Mucosa of rectum (tissue), 2 donors: ENCODE results near the gene LAPTM5.
A peak's percentile ranks its signal among the peaks of the same experiment; 100 is the strongest.

Experiments
- H3K27ac ChIP-seq, 2 donors: one replicate each; pipeline ENCODE4 v1.7.0; 2013; ENCODE audit warnings: inconsistent platforms in 2 of 2, low read depth in 2 of 2, low read length in 2 of 2
- H3K27me3 ChIP-seq, 2 donors: one replicate each; pipeline ENCODE4 v1.7.0; 2013; ENCODE audit warnings: low read length in 2 of 2; ENCODE audit not compliant: control insufficient read depth in 2 of 2, insufficient read depth in 2 of 2
- H3K36me3 ChIP-seq, 2 donors: one replicate each; pipeline ENCODE4 v1.7.0; 2013; ENCODE audit warnings: low read length in 2 of 2; ENCODE audit not compliant: control insufficient read depth in 2 of 2, insufficient read depth in 2 of 2
- H3K4me1 ChIP-seq, 2 donors: one replicate each; pipeline ENCODE4 v1.7.0; 2013; ENCODE audit warnings: low read length in 2 of 2, mild to moderate bottlenecking in 1 of 2; ENCODE audit not compliant: control insufficient read depth in 2 of 2, insufficient read depth in 2 of 2
- H3K4me3 ChIP-seq, 2 donors: one replicate each; pipeline ENCODE4 v1.7.0; 2013; ENCODE audit warnings: low read length in 2 of 2
- H3K9ac ChIP-seq, 2 donors: one replicate each; pipeline ENCODE4 v1.7.0; 2013; ENCODE audit warnings: low read length in 2 of 2, low read depth in 1 of 2, mild to moderate bottlenecking in 1 of 2
- H3K9me3 ChIP-seq, 2 donors: one replicate each; pipeline ENCODE4 v1.7.0; 2013; ENCODE audit warnings: low read length in 2 of 2; ENCODE audit not compliant: control insufficient read depth in 2 of 2
- donor health status: healthy.
- donor health status: Normal muscosa, but diverticular disease.

The LAPTM5 gene

GRCh38 chr1:30757352-30758120 lies at the start of gene LAPTM5:
Gene LAPTM5 (minus strand): TSS chr1:30757774. CDS start chr1:30757745, 29 bp downstream.
- Histone ChIP-seq H3K4me1 (peaks cover 0 to 22% of the 10 kb centered on the region in 2 donors), H3K9me3 (no peaks in the 10 kb centered on the region), H3K9ac (peak within 1 kb of the TSS; percentile 71 to 83), H3K27me3 (no peaks in the 10 kb centered on the region), H3K27ac (peak within 1 kb of the TSS; percentile 78 to 88), H3K36me3 (no peaks in the 10 kb centered on the region), H3K4me3 (peak within 1 kb of the TSS; percentile 47 to 79)

DNA sequence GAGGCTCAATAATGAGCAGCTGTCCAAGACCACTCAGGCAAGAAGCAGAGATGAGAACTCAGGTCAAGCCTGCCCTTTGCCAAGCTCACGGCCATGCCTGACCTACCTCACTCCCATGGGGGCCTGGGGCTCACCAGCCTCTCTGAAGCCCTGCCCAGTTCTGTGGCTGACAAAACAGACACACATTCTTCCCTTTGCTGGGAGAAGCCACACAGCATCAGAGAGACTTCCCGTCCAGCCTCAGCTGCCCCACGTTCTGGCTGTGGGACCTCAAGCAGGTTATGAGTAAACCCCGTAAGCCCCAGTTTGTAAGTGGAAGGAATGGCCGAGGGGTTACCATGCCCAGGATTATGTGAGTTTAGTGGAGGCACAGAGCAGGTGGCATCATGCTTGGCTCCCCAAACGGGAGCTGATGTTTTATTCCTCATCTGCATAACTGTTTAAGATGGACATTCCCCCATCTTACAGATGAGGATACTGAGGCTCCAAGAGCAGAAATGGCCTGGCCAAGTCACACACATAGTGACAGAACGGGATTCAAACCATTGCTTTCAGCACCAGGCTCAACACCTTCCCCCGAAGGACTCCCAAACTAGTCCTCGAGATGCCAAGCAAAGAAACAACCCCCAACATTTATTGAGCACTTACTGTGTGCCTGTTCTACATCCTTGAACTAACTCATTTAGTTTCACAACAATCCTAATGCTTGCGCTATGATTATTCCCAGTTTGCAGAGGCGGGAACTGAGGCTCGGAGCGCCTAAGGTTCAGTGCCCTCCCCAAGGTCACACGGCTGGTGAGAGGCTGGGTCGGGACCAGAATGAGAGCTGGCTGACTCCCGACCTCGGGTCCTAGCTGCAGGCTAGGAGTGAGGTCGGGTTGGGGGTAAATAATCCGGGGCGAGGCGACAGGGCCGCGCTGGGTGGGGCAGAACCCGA lies 49.1 kb upstream of the LAPTM5 start:
- Histone ChIP-seq H3K9ac (no peak overlapping the region), H3K36me3 (no peaks in the 10 kb centered on the region), H3K27ac (no peak overlapping the region), H3K9me3 (no peaks in the 10 kb centered on the region), H3K4me1 (peaks cover 5 to 7% of the 10 kb centered on the region in 2 donors), H3K27me3 (peaks cover 7 to 9% of the 10 kb centered on the region in 2 donors), H3K4me3 (no peak overlapping the region)

GRCh38 chr1:30805304-30806003 lies 47.9 kb upstream of the LAPTM5 start:
- H3K4me3 ChIP-seq: no peak overlapping the region
- H3K9me3 ChIP-seq: no peaks in the 10 kb centered on the region
- H3K27ac ChIP-seq: no peak overlapping the region
- peaks cover 7 to 9% of the 10 kb centered on the region in 2 donors for H3K27me3 ChIP-seq
- H3K4me1 ChIP-seq: peaks cover 5 to 7% of the 10 kb centered on the region in 2 donors
- H3K36me3 ChIP-seq: no peaks in the 10 kb centered on the region
- no peak overlapping the region for H3K9ac ChIP-seq

- Histone ChIP-seq H3K9me3 (no peaks in the 10 kb centered on the region), H3K27me3 (peaks cover 7 to 9% of the 10 kb centered on the region in 2 donors), H3K4me1 (peaks cover 5 to 7% of the 10 kb centered on the region in 2 donors), H3K27ac (no peak overlapping the region), H3K9ac (no peak overlapping the region), H3K36me3 (no peaks in the 10 kb centered on the region), H3K4me3 (no peak overlapping the region)
These were observed 47.2 kb upstream of the LAPTM5 start for GRCh38 chr1:30804822-30805221.

DNA sequence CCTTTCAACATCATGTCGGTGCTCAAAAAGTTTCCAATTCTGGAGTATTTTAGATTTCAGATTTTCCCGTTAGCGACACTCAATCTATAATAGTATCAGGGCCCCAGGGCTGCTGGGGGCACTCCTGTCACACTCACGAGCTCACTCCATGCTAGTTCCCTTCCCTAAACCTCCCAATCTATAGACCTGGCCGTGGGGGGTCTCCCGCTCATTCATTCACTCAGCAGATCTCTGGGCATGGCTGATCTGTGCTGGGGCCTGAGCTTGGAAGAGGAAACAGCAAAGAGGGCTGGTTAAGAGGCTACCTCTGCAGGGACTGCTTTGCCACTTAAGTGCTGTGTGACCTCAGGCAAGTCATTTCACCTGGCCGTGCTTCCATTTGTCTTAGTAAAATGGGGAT lies 46.8 kb upstream of the LAPTM5 start:
- Histone ChIP-seq H3K27ac (no peak overlapping the region), H3K27me3 (peaks cover 7 to 9% of the 10 kb centered on the region in 2 donors), H3K4me1 (peaks cover 5 to 7% of the 10 kb centered on the region in 2 donors), H3K4me3 (no peak overlapping the region), H3K36me3 (no peaks in the 10 kb centered on the region), H3K9ac (no peak overlapping the region), H3K9me3 (no peaks in the 10 kb centered on the region)

DNA sequence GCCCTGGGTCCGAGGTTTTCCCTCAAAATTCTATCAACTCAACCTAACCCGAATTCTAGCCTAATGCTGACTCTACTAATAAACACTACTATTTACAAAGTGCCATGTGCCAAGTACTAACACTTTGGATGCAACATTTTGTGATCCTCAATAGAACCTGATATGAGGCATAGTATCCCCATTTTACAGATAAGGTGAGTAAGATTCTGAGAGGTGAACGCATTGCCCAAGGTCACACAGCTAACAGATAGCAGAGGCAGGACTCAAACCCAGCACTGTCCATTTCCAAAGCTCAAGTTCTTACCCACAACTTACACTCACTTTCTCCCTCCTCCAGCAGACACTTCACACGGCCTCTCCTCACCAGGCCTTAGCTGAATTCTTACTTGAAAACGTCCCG lies 46.0 kb upstream of the LAPTM5 start:
- Histone ChIP-seq H3K27me3 (peaks cover 7 to 9% of the 10 kb centered on the region in 2 donors), H3K27ac (no peak overlapping the region), H3K9ac (no peak overlapping the region), H3K9me3 (no peaks in the 10 kb centered on the region), H3K4me1 (peaks cover 5 to 7% of the 10 kb centered on the region in 2 donors), H3K4me3 (no peak overlapping the region), H3K36me3 (no peaks in the 10 kb centered on the region)

DNA sequence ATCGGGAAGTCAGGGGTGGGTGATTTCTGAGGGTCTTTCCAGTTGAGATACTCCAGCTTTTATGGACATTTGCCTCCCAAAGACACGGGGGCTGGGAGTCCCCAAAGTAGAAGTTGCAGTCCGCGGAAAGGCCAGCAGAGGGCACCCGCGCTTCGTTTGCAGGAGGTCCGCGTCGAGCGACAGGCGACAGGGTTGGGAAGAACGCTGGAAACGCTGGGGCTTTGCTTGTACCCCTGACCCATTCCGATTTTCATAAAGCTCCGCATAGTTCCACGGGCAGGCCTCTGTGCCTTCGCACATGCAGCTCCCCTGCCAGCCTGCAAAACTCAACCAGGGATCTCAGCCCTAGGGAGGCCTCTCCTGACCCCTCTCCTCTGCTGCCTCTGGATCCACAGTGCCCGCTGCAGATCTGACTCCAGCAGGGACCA lies 44.2 kb upstream of the LAPTM5 start:
- Histone ChIP-seq H3K36me3 (no peaks in the 10 kb centered on the region), H3K4me3 (no peak overlapping the region), H3K27me3 (peaks cover 5 to 7% of the 10 kb centered on the region in 2 donors), H3K27ac (no peak overlapping the region), H3K9me3 (no peaks in the 10 kb centered on the region), H3K9ac (no peak overlapping the region), H3K4me1 (peaks cover 3 to 4% of the 10 kb centered on the region in 2 donors)

DNA sequence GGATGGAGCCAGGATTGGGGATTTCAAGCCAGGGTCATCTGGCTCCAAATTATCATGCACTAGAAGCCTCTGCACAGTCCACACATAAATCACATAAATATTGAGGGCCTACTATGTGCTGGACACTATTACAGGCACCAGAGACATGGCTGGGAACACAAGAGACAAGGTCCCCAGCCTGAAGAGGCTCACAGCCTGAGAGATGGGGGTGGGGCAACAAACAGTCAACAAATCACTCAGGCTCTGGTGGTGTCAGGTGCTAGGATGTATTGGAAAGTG lies 41.6 kb upstream of the LAPTM5 start:
- Histone ChIP-seq H3K36me3 (no peaks in the 10 kb centered on the region), H3K9ac (no peak overlapping the region), H3K27me3 (no peaks in the 10 kb centered on the region), H3K27ac (peak overlapping the region; percentile 9 to 16), H3K9me3 (no peaks in the 10 kb centered on the region), H3K4me3 (no peak overlapping the region), H3K4me1 (peaks cover 3 to 4% of the 10 kb centered on the region in 2 donors)

DNA sequence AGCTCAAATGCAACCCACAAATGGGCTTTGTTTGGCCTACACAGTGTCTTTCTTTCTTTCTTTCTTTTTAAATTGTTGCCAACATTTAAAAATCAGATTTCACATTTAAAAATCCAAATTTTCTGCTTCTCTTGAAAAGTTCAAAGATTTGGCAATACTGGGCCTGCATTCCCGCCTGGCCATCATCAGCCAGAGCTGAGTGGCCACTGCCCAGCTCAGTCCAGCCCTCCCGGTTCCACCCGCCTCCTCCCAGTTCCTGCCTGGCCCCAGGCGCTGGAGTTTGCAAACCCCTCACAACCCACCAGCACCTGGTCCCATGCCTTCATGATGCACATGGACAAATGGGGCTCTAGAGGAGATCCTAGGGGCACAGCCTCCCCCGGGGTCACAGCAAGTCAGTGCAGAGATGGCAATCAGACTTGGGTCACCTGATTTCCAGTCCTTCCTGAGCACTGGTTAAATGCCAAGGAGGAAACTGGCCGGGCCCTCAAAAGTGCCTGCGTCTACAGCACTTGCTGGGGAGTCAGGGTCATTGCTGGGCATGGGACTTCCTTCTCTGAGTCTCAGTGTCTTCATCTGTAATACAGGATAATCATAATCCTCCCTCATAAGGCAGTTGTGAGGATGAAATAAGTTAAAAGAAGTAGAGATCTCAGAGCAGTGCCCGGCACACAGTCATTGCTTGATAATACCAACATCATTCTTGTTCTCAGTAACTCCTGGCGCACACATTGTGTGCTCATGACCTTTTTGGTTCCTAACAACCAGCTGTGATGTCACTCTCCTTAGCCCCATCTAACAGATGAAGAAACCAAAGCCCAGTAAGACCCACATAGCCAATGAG lies 41.0 kb upstream of the LAPTM5 start:
- Histone ChIP-seq H3K4me3 (no peak overlapping the region), H3K9ac (no peak overlapping the region), H3K4me1 (peaks cover 3 to 4% of the 10 kb centered on the region in 2 donors), H3K9me3 (no peaks in the 10 kb centered on the region), H3K27ac (peak overlapping the region; percentile 13 to 16), H3K36me3 (no peaks in the 10 kb centered on the region), H3K27me3 (no peaks in the 10 kb centered on the region)
